Right atrium auricular region (tissue), 2 donors: Measurements from ENCODE around the gene AGO1. TPM values are rescaled to one million over a fixed set of nuclear protein-coding genes. Genes with fewer than 3 reads are reported as not detected.

Experiments used
- DNase-seq: peaks from one replicate; pipeline ENCODE4 v3.0.0-alpha.2; 2019; ENCODE audit warnings: low spot score
- H3K27ac ChIP-seq, 2 donors: fragments of 200-600 bp; sonication (generic); 1 replicate in 1 of 2; 2 replicates in 1 of 2; pipeline ENCODE4 v1.5.1; 2016 to 2019
- H3K27me3 ChIP-seq, 2 donors: fragments of 200-600 bp; sonication (generic); one replicate each; pipeline versions ENCODE4 v1.5.1 to v1.6.0; 2017 to 2019
- H3K36me3 ChIP-seq: fragments of 200-600 bp; sonication (generic); one replicate; pipeline ENCODE4 v1.5.1; 2016
- H3K4me1 ChIP-seq, 2 donors: fragments of 200-600 bp; sonication (generic); one replicate each; pipeline versions ENCODE4 v1.5.1 to v1.6.0; 2017 to 2019
- H3K4me3 ChIP-seq, 2 donors: fragments of 200-600 bp; sonication (generic); 1 replicate in 1 of 2; 2 replicates in 1 of 2; pipeline ENCODE4 v1.5.1; 2017 to 2019; ENCODE audit warnings: mild to moderate bottlenecking in 1 of 2, moderate library complexity in 1 of 2
- H3K9me3 ChIP-seq, 2 donors: fragments of 200-600 bp; sonication (generic); one replicate each; pipeline ENCODE4 v1.5.1; 2019
- total RNA-seq, 2 donors: library from RNA; depleted of rRNA; stranded (reverse); fragments of >200 nt; gene quantifications; one replicate each; pipeline ENCODE4 v1.1.0, GENCODE V29; 2016
- TF ChIP-seq, protein P1 (sequence below), 2 donors: fragments of 200-600 bp; sonication (generic); IDR thresholded peaks; one replicate each; pipeline ENCODE4 v1.5.1; 2019; ENCODE audit warnings: antibody characterized with exemption in 2 of 2

AGO1 gene
- total RNA-seq, 2 donors from 2014 or later: 20.3 to 22.1 TPM

DNA sequence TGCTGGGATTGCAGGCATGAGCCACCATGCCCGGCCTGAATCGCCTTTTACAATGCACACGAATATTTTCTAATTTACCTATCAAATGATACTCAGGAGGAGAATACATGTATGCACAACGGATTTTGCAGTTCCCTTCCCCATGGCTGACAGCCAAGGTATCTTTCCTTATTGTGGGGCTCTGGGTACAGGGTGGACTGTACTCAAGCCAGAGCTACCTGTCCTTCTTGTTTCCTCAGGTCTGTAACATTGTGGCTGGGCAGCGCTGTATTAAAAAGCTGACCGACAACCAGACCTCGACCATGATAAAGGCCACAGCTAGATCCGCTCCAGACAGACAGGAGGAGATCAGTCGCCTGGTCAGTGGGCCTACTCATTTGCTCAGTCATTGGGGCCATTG, 18.2 kb downstream of the AGO1 start:
- no peak overlapping the region for H3K27ac ChIP-seq
- no peak for DNase-seq
- no peak overlapping the region for H3K4me3 ChIP-seq
- TF ChIP-seq, protein P1, sequence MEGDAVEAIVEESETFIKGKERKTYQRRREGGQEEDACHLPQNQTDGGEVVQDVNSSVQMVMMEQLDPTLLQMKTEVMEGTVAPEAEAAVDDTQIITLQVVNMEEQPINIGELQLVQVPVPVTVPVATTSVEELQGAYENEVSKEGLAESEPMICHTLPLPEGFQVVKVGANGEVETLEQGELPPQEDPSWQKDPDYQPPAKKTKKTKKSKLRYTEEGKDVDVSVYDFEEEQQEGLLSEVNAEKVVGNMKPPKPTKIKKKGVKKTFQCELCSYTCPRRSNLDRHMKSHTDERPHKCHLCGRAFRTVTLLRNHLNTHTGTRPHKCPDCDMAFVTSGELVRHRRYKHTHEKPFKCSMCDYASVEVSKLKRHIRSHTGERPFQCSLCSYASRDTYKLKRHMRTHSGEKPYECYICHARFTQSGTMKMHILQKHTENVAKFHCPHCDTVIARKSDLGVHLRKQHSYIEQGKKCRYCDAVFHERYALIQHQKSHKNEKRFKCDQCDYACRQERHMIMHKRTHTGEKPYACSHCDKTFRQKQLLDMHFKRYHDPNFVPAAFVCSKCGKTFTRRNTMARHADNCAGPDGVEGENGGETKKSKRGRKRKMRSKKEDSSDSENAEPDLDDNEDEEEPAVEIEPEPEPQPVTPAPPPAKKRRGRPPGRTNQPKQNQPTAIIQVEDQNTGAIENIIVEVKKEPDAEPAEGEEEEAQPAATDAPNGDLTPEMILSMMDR (IDR thresholded peaks at IDR 0.05): no peak
- H3K4me1 ChIP-seq: no peaks in the 10 kb centered on the region
- H3K27me3 ChIP-seq: no peaks in the 10 kb centered on the region
- peaks cover 60% of the 10 kb centered on the region for H3K36me3 ChIP-seq
- no peaks in the 10 kb centered on the region for H3K9me3 ChIP-seq

DNA sequence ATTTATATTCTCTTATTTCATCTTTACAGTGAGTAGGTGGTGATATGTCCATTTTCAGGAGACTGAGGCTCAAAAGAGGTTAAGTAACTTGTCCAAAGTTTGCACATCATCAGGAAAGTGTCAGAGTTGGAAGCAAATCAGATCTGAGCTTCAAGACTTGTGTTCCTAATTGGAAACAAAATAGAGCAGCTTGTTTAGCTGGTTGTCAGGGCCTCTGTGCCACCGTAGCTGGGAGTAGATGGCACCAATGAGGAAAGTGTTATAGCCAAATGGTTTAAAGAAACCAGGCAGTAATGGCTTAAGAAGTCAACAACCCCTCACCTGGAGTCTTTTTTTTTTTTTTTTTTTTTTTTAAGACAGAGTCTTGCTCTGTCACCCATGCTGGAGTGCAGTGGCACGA, 19.7 kb downstream of the AGO1 start:
- TF ChIP-seq, protein P1 (IDR thresholded peaks at IDR 0.05): no peak
- Histone ChIP-seq H3K36me3 (peaks cover 62% of the 10 kb centered on the region), H3K4me1 (no peaks in the 10 kb centered on the region), H3K27me3 (no peaks in the 10 kb centered on the region), H3K9me3 (no peaks in the 10 kb centered on the region), H3K27ac (peak overlapping the region; percentile 27 to 48), H3K4me3 (no peak overlapping the region)
- DNase-seq: no peak

DNA sequence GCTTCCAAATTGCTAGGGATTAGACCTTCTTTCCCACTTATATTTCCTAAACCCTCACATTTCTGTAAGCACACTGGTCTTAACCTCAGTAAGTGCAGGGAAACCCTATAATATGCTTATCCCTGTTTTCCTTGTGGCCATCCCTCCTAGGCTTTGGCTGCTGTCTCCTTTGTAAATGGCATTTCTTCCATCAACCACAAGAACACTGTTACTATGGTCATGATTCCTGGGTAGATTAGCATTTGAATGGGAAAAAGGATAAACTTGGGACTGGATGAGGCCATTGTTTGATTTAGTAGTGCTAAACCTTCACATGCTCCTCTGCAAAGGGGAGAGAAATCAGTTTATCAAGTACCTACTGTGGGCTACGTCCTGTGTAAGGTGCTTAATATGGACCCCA, 31.7 kb downstream of the AGO1 start:
- DNase-seq: no peak

DNA sequence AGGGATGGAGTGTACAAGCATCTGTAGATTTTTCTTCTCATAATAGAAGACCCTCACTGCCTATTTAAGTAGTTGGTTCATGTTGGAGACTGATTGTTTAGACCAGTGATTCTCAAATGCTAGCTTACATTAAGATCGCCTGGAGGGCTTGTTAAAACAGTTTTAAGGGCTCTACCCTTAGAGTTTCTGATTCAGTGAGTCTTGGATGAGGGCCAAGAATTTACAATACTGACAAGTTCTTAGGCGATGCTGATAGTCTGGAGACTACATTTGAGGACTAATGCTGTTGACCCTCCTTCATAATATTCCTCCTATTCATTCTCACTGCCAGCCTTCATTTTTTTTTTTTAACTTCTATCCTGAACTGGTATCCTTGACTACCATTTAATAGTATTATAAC, 32.7 kb downstream of the AGO1 start:
- TF ChIP-seq, protein P1 (IDR thresholded peaks at IDR 0.05): no peak
- H3K4me3 ChIP-seq: no peak overlapping the region
- no peaks in the 10 kb centered on the region for H3K9me3 ChIP-seq
- no peak overlapping the region for H3K27ac ChIP-seq
- H3K4me1 ChIP-seq: no peaks in the 10 kb centered on the region
- peaks cover 85% of the 10 kb centered on the region for H3K36me3 ChIP-seq
- DNase-seq: no peak
- H3K27me3 ChIP-seq: no peaks in the 10 kb centered on the region

More for the DNA sequence above, 31.7 kb downstream of the AGO1 start:
- TF ChIP-seq, protein P1 (IDR thresholded peaks at IDR 0.05): no peak
- H3K27me3 ChIP-seq: no peaks in the 10 kb centered on the region
- H3K4me1 ChIP-seq: no peaks in the 10 kb centered on the region
- no peak overlapping the region for H3K27ac ChIP-seq
- H3K9me3 ChIP-seq: no peaks in the 10 kb centered on the region
- no peak overlapping the region for H3K4me3 ChIP-seq
- peaks cover 80% of the 10 kb centered on the region for H3K36me3 ChIP-seq

DNA sequence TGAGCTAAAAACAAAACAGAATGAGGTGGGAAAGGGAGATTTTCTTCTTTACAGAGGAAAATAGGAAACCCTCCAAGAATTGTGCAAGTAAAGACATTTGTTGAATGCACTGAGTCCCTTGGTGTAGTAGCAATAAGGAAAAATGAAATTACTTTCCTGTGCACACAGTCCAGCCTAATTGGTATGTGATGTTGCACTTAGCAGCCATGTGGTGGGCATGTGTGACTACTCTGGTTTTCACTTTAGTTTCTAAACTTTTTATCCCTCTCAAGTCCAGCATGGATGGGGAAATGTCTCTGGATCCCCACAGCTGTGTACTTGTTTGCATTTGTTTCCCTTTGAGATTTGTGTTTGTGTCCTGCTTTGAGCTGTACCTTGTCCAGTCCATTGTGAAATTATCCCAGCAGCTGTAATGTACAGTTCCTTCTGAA, 40.8 kb downstream of the AGO1 start:
- no peak overlapping the region for H3K4me3 ChIP-seq
- no peaks in the 10 kb centered on the region for H3K9me3 ChIP-seq
- peaks cover 0 to 7% of the 10 kb centered on the region in 2 donors for H3K4me1 ChIP-seq
- no peaks in the 10 kb centered on the region for H3K27me3 ChIP-seq
- H3K27ac ChIP-seq: no peak overlapping the region
- DNase-seq: no peak
- TF ChIP-seq, protein P1 (IDR thresholded peaks at IDR 0.05): no peak
- H3K36me3 ChIP-seq: peaks cover 21% of the 10 kb centered on the region

DNA sequence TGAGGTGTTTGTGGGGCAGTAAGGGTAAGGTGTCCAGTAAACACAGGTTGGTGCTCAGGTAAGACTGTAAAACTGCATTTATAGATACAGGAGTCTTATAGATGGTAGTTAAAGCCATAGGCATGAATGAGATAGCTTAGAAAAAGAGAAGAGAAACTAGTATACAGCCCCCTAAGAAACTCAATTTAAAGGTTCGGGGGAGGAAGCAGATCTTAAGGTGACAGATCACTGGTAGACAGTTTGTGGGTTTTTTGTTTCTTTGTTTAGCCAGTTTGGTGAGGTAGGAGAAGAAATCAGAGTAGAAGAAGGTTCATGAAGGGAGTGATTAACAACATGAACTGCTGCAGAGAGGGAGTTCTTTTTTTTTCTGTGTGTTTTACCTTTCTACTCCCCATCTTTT, 41.8 kb downstream of the AGO1 start:
- peaks cover 0 to 7% of the 10 kb centered on the region in 2 donors for H3K4me1 ChIP-seq
- H3K27ac ChIP-seq: no peak overlapping the region
- H3K9me3 ChIP-seq: no peaks in the 10 kb centered on the region
- H3K27me3 ChIP-seq: no peaks in the 10 kb centered on the region
- peaks cover 11% of the 10 kb centered on the region for H3K36me3 ChIP-seq
- no peak for DNase-seq
- TF ChIP-seq, protein P1 (IDR thresholded peaks at IDR 0.05): no peak
- H3K4me3 ChIP-seq: no peak overlapping the region
